Neural progenitor cell (in vitro differentiated cells): Measurements from ENCODE around the gene DNAJC30.

Experiments
- CTCF ChIP-seq: fragments of 200-600 bp; sonication (generic); IDR thresholded peaks from 2 replicates; pipeline ENCODE4 v1.5.1; 2017; ENCODE audit warnings: antibody characterized with exemption, mild to moderate bottlenecking
- EZH2 ChIP-seq: fragments of 200-600 bp; sonication (generic); IDR thresholded peaks from 2 replicates; pipeline ENCODE4 v1.6.1; 2017; ENCODE audit warnings: antibody characterized with exemption, mild to moderate bottlenecking, moderate library complexity

- no peak for TF ChIP-seq CTCF
- TF ChIP-seq EZH2 = no peak
Observed at GRCh38 chr7:73644688-73645286, 38.5 kb downstream of the DNAJC30 start.
